HPDE6-E6E7 (cell line): ENCODE results near the gene DNAJC11.
"Not testable (repeated sequence)": the region's sequence is repeated elsewhere in the genome, so short reads cannot be mapped to it uniquely, and the experiment has no call there.

ENCODE experiments used
- DNase-seq: peaks from one replicate; pipeline ENCODE4 v3.0.0; 2011; ENCODE audit warnings: missing footprints; ENCODE audit errors: extremely low spot score

Gene DNAJC11

DNA sequence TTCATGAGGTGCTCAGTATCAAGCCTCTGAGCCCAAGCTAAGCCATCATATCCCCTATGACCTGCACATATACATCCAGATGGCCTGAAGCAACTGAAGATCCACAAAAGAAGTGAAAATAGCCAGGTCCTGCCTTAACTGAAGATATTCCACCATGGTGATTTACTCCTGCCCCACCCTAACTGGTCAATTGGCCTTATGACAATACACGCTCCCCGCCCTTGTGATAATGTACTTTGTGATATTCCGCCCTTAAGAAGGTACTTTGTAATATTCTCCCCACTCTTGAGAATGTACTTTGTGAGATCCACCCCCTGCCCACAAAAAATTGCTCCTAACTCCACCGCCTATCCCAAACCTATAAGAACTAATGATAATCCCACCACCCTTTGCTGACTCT, 1.7 kb downstream of the DNAJC11 start:
- not testable (repeated sequence) for DNase-seq

DNA sequence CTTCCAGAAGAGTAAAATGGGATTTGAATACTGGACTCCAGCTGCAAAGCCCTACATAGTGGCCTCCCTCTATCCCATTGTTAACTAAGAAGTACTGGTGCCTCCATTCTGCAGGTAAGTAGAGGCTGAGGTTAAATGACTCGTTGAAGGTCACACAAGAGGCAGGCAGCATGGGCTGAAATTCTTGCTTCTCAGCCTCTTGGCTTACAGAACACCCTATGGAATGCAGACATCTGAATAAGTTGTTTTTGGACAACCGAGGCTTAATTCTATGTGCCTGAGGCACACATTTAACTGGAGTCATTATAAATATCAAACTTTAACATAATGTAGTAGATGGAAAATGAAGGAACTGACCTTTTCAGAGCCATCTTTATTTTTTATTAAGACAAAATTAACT, 5.7 kb downstream of the DNAJC11 start:
- no peak for DNase-seq

DNA sequence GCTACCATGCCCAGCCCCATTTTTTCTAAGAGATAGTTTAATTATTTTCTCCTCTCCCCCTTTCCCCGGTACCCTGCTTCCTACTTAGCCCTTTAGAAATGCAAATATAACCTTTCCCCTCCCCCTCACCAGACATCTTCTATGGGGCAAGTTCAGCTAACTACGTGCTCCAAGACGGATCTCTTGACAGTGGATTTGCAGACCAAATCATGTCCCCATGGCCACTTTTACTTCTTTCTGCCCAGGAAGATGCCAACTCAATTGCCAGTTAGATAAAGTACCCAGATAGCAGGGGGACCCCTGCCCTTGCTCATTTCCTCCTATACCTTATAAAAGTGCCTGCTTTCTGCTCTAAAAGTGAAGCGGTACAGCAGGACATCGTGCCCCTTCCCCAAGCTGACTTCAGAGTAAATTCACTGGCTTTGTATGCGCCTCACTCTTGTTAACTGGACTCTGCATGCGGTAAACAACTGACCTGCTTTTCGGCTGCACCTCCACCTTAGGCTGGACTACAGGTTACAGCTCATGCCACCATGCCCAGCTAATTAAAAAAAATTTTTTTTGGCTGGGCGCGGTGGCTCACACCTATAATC, 7.4 kb downstream of the DNAJC11 start:
- DNase-seq, result no peak

DNA sequence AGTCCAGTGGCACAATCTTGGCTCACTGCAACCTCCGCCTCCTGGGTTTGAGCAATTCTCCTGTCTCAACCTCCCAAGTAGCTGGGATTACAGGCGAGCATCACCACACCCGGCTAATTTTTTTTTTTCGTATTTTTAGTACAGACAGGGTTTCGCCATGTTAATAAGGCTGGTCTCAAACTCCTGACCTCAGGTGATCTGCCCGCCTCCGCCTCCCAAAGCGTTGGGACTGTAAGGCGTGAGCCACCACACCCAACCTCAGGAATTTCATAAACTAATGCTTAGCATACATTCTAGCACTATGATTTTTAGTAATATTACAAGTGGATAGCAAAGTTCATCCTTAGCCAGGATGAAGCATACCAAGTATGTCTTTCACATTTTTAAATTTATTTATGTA, 8.7 kb downstream of the DNAJC11 start:
- no peak for DNase-seq

DNA sequence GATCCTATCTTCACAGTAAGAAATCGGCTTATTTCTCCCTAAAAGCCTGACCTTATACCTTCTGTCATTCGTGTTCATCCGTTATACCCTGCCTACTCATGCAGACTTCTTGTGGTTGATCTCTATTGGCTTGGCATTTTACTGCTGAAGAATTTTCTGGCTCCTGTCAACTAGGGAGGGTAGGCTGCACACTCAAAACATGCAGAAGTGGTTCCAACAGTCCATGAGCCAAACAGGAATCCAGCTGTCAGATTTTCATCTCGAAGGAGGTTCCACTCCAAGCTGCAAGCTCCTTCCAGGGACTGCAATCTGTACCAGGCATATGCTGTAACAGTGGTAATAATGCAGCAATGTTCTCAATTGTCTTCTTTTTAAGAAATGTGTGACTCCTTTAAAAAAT, 10.1 kb downstream of the DNAJC11 start:
- DNase-seq, result no peak

DNA sequence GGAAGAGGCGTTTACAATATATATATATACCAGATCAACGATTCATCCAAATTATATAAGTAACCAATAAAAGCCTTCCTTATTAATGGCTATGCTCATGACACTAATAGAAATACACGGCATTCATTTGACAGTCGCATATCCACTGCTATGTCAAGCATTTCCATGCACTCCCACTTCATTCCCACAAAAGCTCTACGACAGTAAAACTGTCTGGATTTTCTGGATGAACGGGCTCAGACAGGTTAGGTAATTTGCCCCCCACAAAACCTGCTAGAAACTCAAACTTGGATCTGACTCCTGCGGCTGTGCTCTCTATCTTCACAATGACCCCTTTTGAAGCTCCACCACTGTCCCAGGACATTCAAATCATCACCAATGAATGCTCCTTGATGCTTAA, 11.4 kb downstream of the DNAJC11 start:
- DNase-seq, result no peak

DNA sequence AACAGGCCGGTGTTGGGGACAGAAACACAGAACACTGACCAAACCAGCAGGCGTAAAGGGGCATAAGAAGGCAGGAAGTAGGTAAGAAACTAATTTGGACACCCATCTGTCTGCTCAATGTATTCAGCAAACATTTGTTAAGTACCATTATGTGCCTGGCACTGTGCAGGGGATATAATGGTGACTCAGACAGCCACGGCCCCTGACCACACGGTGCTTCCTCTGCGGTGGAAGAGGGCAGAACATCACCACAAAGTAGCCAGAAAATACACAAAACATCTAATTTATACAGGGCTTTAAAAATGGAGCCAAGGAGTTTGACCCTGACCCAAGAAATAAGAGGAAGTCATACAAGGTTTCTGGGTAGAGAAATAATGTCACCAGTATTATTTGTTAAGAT, 12.9 kb downstream of the DNAJC11 start:
- DNase-seq, result no peak

DNA sequence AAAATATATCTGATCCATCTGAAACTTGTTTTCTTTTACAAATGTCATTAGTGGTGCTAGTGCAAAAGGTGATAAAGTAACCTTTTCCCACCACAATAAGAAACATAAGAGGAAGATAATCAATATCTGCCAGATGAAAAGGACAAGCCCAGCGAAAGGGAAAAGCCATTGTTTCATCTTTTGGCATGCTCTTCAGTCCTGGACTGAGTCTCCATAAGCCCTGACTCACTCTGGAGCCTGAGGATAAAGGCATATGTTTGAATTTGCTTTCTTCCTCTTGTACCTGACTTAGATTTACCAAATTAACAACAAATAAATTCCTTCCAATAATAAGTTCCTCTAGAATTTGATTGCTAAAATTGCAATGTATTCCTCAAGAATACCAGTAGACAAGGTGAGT, 13.6 kb downstream of the DNAJC11 start:
- DNase-seq, result no peak

DNA sequence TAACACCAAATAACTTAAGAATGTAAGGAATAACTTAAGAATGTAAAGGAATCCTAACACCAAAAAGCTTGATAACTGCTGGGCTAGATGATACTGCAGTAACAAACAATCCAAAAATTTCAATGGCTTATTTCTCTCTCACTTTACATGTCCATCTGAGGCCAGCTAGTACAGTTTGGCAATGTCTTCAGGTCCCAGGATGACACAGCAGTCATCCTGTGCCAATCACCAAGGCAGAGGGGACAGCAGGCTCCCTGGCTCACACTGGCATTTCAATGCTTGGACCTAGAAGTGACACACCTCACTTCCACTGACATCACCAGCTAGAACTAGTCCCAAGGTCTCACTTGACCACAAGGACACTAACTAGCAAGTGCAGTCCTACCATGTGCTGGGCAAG, 15.3 kb downstream of the DNAJC11 start:
- no peak for DNase-seq

DNA sequence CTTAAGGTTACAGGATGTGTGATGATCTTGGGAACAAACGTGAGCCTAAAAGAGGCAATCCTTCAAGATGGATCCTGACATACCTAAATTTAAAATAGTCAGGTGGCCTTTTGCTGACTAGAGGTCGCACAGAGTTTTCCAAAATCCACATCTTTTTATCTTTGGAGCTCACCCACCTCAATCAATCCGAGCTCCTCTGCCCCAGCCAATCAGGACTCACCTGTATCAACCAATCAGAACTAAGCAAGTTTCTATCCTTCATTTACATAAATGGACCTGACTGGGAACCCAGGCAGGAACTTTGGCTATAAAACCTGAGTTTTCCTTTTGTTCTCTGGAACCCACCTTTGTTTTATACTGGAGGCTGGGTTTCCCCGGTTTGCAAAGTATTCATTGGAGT, 16.2 kb downstream of the DNAJC11 start:
- no peak for DNase-seq

DNA sequence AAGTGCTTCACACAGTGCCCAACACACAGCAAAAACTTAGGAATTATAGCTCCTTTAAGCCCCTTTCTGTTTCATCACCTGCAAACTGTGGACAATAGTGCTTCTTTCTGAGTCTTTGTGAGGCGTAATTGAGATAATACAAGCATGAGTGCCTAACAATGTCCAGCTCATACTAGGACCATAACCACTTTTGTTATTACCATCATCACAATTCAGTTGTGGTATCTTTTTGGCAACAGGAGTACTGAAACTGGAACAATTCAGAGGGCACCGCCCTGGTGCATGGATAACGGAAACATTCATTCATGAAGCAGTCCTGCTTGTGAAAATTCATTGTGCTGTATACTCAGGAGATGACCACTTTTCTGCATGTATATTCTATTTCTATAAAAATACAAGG, 18.2 kb downstream of the DNAJC11 start:
- no peak for DNase-seq

DNA sequence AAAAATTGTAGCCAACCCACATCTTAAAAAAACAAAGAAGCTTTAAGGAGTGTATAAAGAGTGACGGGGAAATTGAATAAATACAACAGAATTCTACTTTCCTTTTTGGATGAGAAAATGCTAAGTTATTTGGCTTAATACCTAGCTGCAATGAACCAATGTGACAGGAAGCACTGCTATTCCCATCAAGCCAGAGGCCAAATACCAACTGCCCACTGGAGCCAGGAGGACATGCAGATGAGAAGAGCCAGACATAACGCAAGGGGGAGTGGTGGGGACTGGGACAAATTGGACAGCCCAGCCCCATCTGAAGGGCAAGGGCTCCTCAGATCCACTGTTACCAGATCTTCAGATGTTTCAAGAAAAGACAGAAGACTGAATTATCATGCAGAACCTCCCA, 25.7 kb downstream of the DNAJC11 start:
- no peak for DNase-seq

DNA sequence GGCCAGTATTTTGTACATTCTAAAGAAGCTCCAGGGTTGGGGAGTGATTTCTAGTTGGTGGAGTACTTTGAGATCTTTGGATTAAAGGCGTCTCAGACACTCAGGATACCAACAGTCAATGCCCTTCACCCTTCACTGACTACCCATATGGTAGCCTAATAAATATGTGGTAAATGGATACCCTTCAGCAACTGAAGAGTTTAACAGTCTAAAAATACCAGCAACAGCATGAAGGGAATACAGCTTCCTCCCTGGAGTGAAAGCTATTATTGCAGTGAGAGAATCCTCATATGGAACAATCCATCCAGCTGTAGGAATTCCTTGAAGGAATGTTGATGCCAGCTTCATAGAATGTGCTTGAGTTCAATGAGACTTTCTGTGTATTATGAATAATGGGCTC, 26.8 kb downstream of the DNAJC11 start:
- DNase-seq, result no peak

DNA sequence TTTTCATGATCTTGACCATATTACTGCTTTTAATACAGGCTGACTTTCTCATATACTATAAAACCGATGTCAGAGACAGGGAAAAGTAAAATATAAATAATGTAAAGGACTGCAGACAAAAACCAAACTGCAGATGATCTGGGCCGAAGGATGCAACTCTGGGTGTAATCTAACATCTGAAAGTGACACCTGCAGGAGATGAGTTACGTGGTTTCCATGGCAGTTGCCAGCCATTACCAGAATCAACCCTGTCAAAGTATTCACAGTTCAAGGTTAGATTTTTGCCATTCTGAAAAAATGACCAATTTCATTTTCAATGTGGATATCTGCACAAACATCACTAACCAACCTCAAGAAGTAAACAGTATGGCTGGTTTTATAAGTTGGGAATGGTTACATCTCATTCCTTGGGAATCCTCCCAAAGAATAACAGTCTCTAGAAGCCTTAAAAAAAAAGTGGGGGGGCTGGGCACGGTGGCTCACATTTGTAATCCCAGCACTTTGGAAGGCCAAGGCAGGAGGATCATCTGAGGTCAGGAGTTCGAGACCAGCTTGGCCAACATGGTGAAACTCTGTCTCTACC, 27.7 kb downstream of the DNAJC11 start:
- DNase-seq, result no peak

DNA sequence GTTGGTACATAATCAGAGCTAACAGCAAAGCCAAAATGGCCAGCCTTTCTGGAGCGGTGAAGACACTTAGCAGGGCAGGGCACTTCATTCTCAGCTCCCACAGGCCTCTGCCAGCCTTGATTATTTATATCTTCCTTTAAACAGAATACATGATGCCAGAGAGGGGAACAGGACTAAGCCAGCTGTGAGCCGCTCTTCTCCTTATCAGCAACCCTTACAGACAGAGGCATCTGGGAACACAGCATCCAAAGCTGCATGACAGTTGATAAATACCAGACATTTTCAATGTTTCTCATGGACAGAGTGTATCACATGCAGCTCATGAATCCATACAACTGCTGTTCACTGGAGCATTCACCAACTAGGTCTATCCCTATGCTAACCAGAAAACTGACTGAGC, 29.1 kb downstream of the DNAJC11 start:
- no peak for DNase-seq

DNA sequence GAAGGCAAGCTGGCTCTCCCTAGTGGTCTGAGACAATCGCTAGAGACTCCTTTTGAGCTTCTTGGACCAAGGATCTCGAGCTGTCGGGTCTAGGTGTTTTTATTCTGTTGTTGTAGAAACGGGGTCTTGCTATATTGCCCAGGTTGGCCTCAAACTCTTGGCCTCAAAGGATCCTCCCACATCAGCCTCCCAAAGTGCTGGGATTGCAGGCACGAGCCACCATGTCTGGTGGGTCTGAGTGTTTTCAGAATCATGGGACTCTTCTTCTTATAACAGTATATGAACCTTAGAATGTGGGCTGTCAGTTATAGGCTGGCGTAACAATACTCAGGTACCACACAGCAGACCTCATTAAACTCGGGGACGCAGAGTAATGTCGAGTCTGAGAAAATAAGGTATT, 33.1 kb downstream of the DNAJC11 start:
- no peak for DNase-seq

DNA sequence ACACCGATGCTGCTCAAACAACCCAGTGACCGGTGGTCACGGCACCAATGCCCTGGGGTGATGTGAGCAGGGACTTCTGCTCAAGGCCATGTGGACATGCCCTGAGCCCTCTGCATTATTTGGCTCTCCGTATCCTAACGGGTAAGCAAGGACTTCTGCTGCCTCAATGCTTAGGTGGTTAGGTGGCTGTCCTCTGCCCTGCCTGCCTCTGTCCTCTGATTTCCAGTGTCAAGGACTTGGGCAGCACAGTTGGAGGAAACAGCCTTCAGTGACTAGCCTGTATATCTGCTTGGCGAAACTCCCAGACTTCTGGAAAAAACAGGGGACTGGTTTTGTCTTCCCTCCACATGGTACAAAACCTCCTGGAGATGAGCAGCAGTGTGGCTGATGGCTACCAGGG, 34.5 kb downstream of the DNAJC11 start:
- no peak for DNase-seq

DNA sequence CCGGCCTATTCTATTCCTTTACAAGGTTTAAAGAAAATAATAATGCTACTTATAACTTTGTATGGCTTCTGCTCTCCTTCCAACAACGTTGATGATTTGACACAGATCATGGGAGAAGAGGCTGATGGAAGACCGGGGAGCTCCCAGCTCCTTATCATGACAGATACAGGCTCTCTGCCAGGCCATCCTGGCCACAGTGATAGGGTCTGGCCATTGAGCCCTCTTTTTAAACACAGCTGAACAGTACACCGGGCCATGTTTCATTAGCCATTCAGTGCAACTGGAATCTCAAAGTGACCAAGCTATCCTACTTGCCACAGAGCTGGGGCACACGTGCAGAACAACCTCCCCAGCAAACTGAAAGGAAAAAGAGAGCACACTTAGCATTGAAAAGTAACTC, 34.9 kb downstream of the DNAJC11 start:
- DNase-seq, result no peak

DNA sequence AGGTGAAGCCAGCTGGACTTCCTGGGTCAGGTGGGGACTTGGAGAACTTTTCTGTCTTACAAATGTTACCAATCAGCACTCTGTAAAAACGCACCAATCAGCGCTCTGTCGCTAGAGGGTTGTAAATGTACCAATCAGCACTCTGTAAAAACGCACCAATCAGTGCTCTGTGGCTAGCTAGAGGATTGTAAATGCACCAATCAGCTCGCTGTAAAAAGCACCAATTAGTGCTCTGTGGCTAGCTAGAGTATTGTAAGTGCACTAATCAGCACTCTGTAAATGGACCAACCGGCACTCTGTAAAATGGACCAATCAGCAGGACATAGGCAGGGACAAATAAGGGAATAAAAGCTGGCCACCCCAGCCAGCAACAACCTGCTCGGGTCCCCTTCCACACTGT, 39.1 kb downstream of the DNAJC11 start:
- DNase-seq, result not testable (repeated sequence)

DNA sequence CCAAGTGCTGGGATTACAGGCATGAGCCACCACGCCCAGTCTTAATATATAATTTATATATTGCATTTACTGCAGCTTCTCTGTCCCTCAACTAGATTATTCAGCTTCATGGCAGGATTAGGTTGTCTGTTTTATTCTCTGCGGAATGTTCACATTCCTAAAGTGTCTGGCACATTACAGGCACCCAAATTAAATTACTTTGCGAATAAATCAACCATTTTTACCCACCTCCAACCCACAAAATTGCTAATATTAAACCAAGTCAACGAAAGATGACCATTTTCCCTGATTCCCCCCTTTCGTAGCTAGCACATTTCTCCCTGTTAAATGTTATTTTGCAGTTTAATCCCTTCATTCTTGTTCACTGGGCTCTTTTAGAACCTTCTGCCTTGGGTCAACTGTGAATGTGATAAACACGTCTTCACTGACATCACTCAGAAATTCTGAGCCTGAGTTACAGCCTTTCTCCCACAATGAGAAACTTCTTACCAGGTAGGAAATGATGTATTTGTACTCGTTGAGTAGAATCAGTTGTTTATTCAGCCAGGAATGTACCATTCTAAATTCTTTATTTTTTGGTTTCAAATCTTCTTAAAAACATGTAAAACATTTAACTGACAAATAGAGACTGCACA, 41.1 kb downstream of the DNAJC11 start:
- DNase-seq, result no peak

DNA sequence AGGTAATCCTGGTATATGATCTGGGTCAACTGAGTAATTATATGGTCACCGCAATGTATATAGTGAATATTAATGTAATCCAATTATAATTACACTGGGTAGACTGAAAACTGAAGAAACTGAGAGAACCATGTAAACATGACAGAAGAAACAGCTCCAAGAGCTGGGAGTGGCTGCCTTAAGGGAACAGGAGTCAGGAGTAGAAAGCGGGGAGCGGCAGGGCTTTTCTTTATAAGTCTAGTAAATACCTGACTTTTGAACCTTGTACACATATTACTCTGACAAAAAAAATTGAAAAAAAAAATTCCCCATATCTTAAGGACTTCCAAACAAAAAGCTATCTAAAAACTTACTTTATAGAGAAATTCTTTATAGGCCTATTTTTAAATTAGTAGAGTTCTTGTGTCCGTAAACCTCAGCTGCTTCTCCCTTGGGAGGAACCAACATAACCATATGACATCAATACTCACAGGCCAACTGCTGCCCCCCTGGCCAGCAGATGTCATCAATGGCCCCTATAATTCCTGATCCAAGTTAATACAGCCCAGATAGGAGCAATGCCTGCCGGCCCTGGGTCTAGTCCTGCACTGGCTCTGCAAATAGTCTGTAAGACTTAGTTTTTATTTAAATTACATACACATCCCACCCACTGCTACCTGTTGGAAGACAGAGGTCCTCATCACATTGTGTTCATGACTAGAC, 43.1 kb downstream of the DNAJC11 start:
- no peak for DNase-seq

DNA sequence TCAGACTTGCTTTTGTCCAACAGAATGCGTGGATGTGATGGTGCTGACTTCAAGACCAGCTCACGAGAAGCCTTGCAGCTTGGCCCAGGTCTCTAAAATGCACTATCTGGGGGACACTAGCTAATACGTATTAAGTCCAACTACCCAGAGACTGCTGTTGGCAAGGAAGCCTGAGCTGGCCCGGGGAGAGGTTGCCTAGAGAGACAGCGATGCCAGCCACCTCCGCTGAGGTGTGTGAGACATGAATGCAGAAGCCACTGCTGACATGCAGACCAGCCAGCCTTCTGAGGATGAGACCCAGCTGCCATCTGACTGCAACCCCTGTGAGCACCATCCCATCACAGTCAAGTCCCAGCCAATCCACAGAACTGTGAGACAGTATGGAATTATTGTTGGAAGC, 44.5 kb downstream of the DNAJC11 start:
- DNase-seq, result no peak
